Measurements from ENCODE around the gene SMIM5. TPM values are rescaled to one million over a fixed set of nuclear protein-coding genes. Genes with fewer than 3 reads are reported as not detected.

The SMIM5 gene
- total and polyA plus RNA-seq, 2 of the 13 experiments (the other 11 are each of a cell fraction or from before 2014, with no cell fraction given) = not detected

DNA sequence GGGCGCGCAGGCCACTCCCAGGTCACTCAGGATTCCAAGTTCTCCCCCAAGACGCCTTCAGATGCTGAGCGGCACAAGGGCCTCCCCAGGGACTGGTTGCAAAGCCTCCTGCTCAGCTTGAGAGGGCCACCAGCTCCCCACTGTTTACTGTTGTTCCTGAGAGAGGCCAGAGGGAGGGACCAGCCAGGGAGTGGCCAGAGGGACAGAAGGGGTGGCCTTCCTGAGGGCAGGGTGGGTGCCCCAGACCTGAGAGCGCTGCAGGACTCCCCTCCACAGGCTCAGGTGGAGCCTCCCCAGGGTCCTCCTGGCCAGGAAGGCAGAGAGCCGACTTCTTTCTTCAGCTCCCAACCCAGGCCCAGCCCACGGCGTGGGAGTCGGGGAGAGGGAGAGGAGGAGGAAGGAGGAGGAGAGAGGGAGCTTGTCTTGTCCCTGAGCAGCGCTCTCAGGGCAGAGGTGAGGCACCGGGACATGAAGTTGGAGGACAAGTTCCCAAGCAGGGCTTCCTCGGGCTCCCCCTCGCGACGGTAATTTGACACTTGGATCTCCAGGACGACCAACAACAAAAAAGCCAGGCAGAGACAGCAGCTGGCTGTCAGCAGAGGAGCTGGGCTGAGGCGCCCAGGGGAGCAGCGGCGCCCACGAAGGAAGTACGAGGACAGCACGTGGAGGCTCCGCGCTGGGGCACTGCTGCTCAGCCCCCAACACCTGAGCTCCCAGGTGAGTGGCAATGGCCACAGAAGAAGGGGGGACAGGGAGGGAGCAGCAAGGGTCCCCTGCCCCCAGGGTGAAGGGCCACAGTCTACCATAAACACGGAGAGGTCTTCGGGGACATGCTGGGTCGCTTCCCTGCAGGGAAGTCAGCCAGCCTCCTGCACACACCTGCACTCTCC is 497 bp downstream of the SMIM5 start (continued):
- TF ChIP-seq HDAC1 (CRISPR knock-in tag; IDR thresholded peaks at IDR 0.05) (peak; percentile 81; the same call in 1 of the 2 replicates), PTBP1 (IDR thresholded peaks at IDR 0.05; ENCODE audit: low read depth, low read length, poor library complexity, severe bottlenecking) (peak; percentile 26), ZNF232 (CRISPR knock-in tag; IDR thresholded peaks at IDR 0.05; ENCODE audit: borderline replicate concordance) (no peak), SALL1 (CRISPR knock-in tag; IDR thresholded peaks at IDR 0.05) (peak; percentile 75), TBP (CRISPR knock-in tag; IDR thresholded peaks at IDR 0.05) (no peak), MIER3 (CRISPR knock-in tag; IDR thresholded peaks at IDR 0.05; ENCODE audit: borderline replicate concordance) (no peak), ZNF317 (CRISPR knock-in tag; IDR thresholded peaks at IDR 0.05) (0 out of 2 replicates have a peak, but pooled peaks have one; percentile 52), PAF1 (CRISPR knock-in tag; IDR thresholded peaks at IDR 0.05) (no peak), ZNF225 (CRISPR knock-in tag; IDR thresholded peaks at IDR 0.05) (peak; percentile 76; the same call in 1 of the 2 replicates), ZBTB38 (CRISPR knock-in tag; IDR thresholded peaks at IDR 0.05) (no peak), RXRB (CRISPR knock-in tag; IDR thresholded peaks at IDR 0.05; ENCODE audit: borderline replicate concordance) (peak; percentile 50), MED8 (CRISPR knock-in tag; IDR thresholded peaks at IDR 0.05; ENCODE audit: insufficient replicate concordance) (peak; percentile 37), HIVEP1 (CRISPR knock-in tag; IDR thresholded peaks at IDR 0.05) (no peak), ZNF264 (CRISPR knock-in tag; IDR thresholded peaks at IDR 0.05) (0 out of 2 replicates have a peak, but pooled peaks have one; percentile 70), ZNF724P (CRISPR knock-in tag; IDR thresholded peaks at IDR 0.05; ENCODE audit: borderline replicate concordance) (0 out of 2 replicates have a peak, but pooled peaks have one; percentile 41), YY1 (IDR thresholded peaks at IDR 0.05; ENCODE audit: insufficient read depth, insufficient replicate concordance, low read depth, low read length) (peak; percentile 19), SP2 (CRISPR knock-in tag; IDR thresholded peaks at IDR 0.05) (peak; percentile 30; the same call in 1 of the 2 replicates)
- TF ChIP-seq, protein P1, sequence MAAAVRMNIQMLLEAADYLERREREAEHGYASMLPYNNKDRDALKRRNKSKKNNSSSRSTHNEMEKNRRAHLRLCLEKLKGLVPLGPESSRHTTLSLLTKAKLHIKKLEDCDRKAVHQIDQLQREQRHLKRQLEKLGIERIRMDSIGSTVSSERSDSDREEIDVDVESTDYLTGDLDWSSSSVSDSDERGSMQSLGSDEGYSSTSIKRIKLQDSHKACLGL (CRISPR knock-in tag; IDR thresholded peaks at IDR 0.05) = peak; percentile 65; the same call in 1 of the 2 replicates
- TF ChIP-seq, protein P2, sequence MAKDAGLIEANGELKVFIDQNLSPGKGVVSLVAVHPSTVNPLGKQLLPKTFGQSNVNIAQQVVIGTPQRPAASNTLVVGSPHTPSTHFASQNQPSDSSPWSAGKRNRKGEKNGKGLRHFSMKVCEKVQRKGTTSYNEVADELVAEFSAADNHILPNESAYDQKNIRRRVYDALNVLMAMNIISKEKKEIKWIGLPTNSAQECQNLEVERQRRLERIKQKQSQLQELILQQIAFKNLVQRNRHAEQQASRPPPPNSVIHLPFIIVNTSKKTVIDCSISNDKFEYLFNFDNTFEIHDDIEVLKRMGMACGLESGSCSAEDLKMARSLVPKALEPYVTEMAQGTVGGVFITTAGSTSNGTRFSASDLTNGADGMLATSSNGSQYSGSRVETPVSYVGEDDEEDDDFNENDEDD (CRISPR knock-in tag; IDR thresholded peaks at IDR 0.05; ENCODE audit: borderline replicate concordance) = no peak
- TF ChIP-seq, protein P3, sequence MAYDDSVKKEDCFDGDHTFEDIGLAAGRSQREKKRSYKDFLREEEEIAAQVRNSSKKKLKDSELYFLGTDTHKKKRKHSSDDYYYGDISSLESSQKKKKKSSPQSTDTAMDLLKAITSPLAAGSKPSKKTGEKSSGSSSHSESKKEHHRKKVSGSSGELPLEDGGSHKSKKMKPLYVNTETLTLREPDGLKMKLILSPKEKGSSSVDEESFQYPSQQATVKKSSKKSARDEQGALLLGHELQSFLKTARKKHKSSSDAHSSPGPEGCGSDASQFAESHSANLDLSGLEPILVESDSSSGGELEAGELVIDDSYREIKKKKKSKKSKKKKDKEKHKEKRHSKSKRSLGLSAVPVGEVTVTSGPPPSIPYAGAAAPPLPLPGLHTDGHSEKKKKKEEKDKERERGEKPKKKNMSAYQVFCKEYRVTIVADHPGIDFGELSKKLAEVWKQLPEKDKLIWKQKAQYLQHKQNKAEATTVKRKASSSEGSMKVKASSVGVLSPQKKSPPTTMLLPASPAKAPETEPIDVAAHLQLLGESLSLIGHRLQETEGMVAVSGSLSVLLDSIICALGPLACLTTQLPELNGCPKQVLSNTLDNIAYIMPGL (CRISPR knock-in tag; IDR thresholded peaks at IDR 0.05; ENCODE audit: borderline replicate concordance in 1 of 2, low read depth in 1 of 2) = peak in 1 of 2 experiments; percentile 61; a peak in 1 of 4 replicates

Measured in HepG2 (cell line).